SK-N-SH (cell line): ENCODE results near the gene UBE2G2. TPM values are rescaled to one million over a fixed set of nuclear protein-coding genes. Genes with fewer than 3 reads are reported as not detected.

Source experiments
- CTCF ChIA-PET: fragments of 300-600, 350-600 bp; formaldehyde crosslinking; extraction: SDS; loops from one replicate; lab custom pipeline; 2021; lab: Yijun Ruan, JAX
- POLR2A ChIA-PET: fragments of 350-600 bp; sonication (Branson Sonifier 250); formaldehyde crosslinking; extraction: SDS; loops from one replicate; lab custom pipeline; 2020; ENCODE audit warnings: antibody characterized with exemption, inconsistent platforms; lab: Yijun Ruan, JAX
- DNase-seq: peaks from one replicate; pipeline ENCODE4 v3.0.0; 2012
- H2AFZ ChIP-seq: fragments of 200-600 bp; sonication (generic); 2 replicates; pipeline ENCODE4 v1.8.1; 2016; ENCODE audit warnings: antibody characterized with exemption, mild to moderate bottlenecking, low read depth
- H3F3A ChIP-seq: fragments of 200-600 bp; sonication (generic); replicated peaks from 2 replicates; pipeline ENCODE3; 2016; ENCODE audit warnings: antibody characterized with exemption, mild to moderate bottlenecking; ENCODE audit not compliant: insufficient read depth
- H3K27ac ChIP-seq, 2 experiments: fragments of 200-500 bp in 1 of 2; fragments of 200-600 bp in 1 of 2; sonication (Bioruptor generic) in 1 of 2; sonication (generic), shearing (Covaris generic) in 1 of 2; 2 replicates each; pipeline versions ENCODE4 v1.5.1 to v1.6.1; 2014 to 2016; ENCODE audit warnings: low read depth in 2 of 2, inconsistent platforms in 1 of 2, low read length in 1 of 2, mild to moderate bottlenecking in 1 of 2, mixed read lengths in 1 of 2
- H3K27me3 ChIP-seq: fragments of 200-600 bp; sonication (generic), shearing (Covaris generic); 2 replicates; pipeline ENCODE4 v1.6.1; 2016; ENCODE audit warnings: mixed run types; ENCODE audit not compliant: insufficient read depth
- H3K36me3 ChIP-seq, 2 experiments: fragments of 200-500 bp in 1 of 2; fragments of 200-600 bp in 1 of 2; sonication (Bioruptor generic) in 1 of 2; sonication (generic) in 1 of 2; replicated peaks in 1 of 2; 2 replicates each; pipeline versions ENCODE3 to v1.5.1; 2014 to 2016; ENCODE audit warnings: low read length in 1 of 2, mild to moderate bottlenecking in 1 of 2; ENCODE audit not compliant: insufficient read depth in 2 of 2, control insufficient read depth in 1 of 2
- H3K4me1 ChIP-seq, 2 experiments: fragments of 200-500 bp in 1 of 2; fragments of 200-600 bp in 1 of 2; sonication (Bioruptor generic) in 1 of 2; sonication (generic), shearing (Covaris generic) in 1 of 2; 2 replicates each; pipeline versions ENCODE4 v1.5.1 to v1.6.1; 2014 to 2016; ENCODE audit warnings: low read depth in 1 of 2, low read length in 1 of 2, mixed run types in 1 of 2; ENCODE audit not compliant: insufficient read depth in 2 of 2, control insufficient read depth in 1 of 2
- H3K4me2 ChIP-seq: fragments of 200-600 bp; sonication (generic), shearing (Covaris generic); 2 replicates; pipeline ENCODE4 v1.6.1; 2017; ENCODE audit warnings: mixed run types
- H3K4me3 ChIP-seq, 2 experiments: fragments of 200-500 bp in 1 of 2; fragments of 200-600 bp in 1 of 2; sonication (Bioruptor generic) in 1 of 2; sonication (generic), shearing (Covaris generic) in 1 of 2; 2 replicates each; pipeline versions ENCODE4 v1.5.1 to v1.8.1; 2014 to 2016; ENCODE audit warnings: low read depth in 2 of 2, inconsistent platforms in 1 of 2, low read length in 1 of 2, mild to moderate bottlenecking in 1 of 2, mixed read lengths in 1 of 2, moderate library complexity in 1 of 2
- H3K79me2 ChIP-seq: fragments of 200-600 bp; sonication (generic); 2 replicates; pipeline ENCODE4 v1.8.1; 2017; ENCODE audit warnings: mild to moderate bottlenecking; ENCODE audit not compliant: insufficient read depth
- H3K9ac ChIP-seq: fragments of 200-600 bp; sonication (generic); 2 replicates; pipeline ENCODE4 v1.6.1; 2017; ENCODE audit warnings: mixed run types
- H3K9me2 ChIP-seq: fragments of 200-600 bp; sonication (generic); 2 replicates; pipeline ENCODE4 v1.6.1; 2017; ENCODE audit warnings: mixed run types
- H3K9me3 ChIP-seq: fragments of 200-600 bp; sonication (generic); 2 replicates; pipeline ENCODE4 v1.6.1; 2017; ENCODE audit warnings: mixed run types, mild to moderate bottlenecking, moderate library complexity
- H4K20me1 ChIP-seq: fragments of 200-600 bp; sonication (generic); 2 replicates; pipeline ENCODE4 v1.6.1; 2017; ENCODE audit warnings: mild to moderate bottlenecking, mixed run types; ENCODE audit not compliant: insufficient read depth
- CTCF ChIP-seq: fragments of 200-600 bp; sonication (generic); IDR thresholded peaks from 2 replicates; pipeline ENCODE4 v1.6.1; 2017; ENCODE audit warnings: antibody characterized with exemption, mild to moderate bottlenecking, moderate library complexity
- ELF1 ChIP-seq: IDR thresholded peaks from 2 replicates; pipeline ENCODE4 v1.4.0; 2012
- EZH2phosphoT487 ChIP-seq: fragments of 200-600 bp; sonication (generic); IDR thresholded peaks from 2 replicates; pipeline ENCODE4 v1.6.1; 2017; ENCODE audit warnings: low read depth, mixed run types, mild to moderate bottlenecking, antibody characterized with exemption, moderate library complexity, borderline replicate concordance
- FOXM1 ChIP-seq: IDR thresholded peaks from 2 replicates; pipeline ENCODE4 v1.4.0; 2012; ENCODE audit warnings: low read depth, mild to moderate bottlenecking
- GATA2 ChIP-seq: sonication (generic); formaldehyde crosslinking; IDR thresholded peaks from 2 replicates; pipeline ENCODE4 v1.5.0; 2020; ENCODE audit warnings: mild to moderate bottlenecking, missing genetic modification reagents
- JUND ChIP-seq: IDR thresholded peaks from 2 replicates; pipeline ENCODE4 v1.4.0; 2012
- MXI1 ChIP-seq: IDR thresholded peaks from 2 replicates; pipeline ENCODE4 v1.6.1; 2012; ENCODE audit warnings: mild to moderate bottlenecking, low read depth, low read length, improper control_type of control experiment
- NRF1 ChIP-seq: IDR thresholded peaks from 2 replicates; pipeline ENCODE4 v1.6.1; 2012; ENCODE audit warnings: low read depth, mild to moderate bottlenecking, low read length
- PBX3 ChIP-seq: IDR thresholded peaks from 2 replicates; pipeline ENCODE4; 2012
- POLR2AphosphoS5 ChIP-seq: IDR thresholded peaks from 2 replicates; pipeline ENCODE4 v1.6.1; 2012; ENCODE audit warnings: low read depth, low read length
- RAD21 ChIP-seq: IDR thresholded peaks from 2 replicates; pipeline ENCODE4 v1.6.1; 2012; ENCODE audit warnings: mild to moderate bottlenecking, low read length
- RCOR1 ChIP-seq: fragments of 150-350 bp; IDR thresholded peaks from 2 replicates; pipeline ENCODE4 v1.6.1; 2017; ENCODE audit warnings: antibody characterized with exemption, low read length
- RFX5 ChIP-seq: IDR thresholded peaks from 2 replicates; pipeline ENCODE4 v1.6.1; 2012; ENCODE audit warnings: mild to moderate bottlenecking, improper control_type of control experiment, low read length
- TEAD4 ChIP-seq: IDR thresholded peaks from 2 replicates; pipeline ENCODE4 v1.4.0; 2012; ENCODE audit warnings: mild to moderate bottlenecking, borderline replicate concordance; ENCODE audit not compliant: insufficient read depth
- USF1 ChIP-seq: IDR thresholded peaks from 2 replicates; pipeline ENCODE4 v1.4.0; 2012; ENCODE audit warnings: low read depth, borderline replicate concordance
- YY1 ChIP-seq: IDR thresholded peaks from 2 replicates; pipeline ENCODE4 v1.4.0; 2012; ENCODE audit warnings: low read depth, mild to moderate bottlenecking
- WGBS: methylation state at CpG from one replicate; pipeline ENCODE4 v1.1.6; 2017; ENCODE audit warnings: low lambda C conversion rate; 5-methylcytosine and 5-hydroxymethylcytosine counted together
- polyA plus RNA-seq, 3 experiments: library from polyadenylated mRNA; depleted of rRNA; stranded (reverse); fragments of >200 nt; gene quantifications; 2 replicates each; pipeline ENCODE4 v1.2.3, GENCODE V29; 2012

The UBE2G2 gene
- polyA plus RNA-seq, 1 of the 3 experiments (the other 2 are of a cell fraction): 129 TPM

- no peaks in the 10 kb centered on the region; the same call in 1 of the 2 replicates for H3K27me3 ChIP-seq
- no peaks in the 10 kb centered on the region for H3K79me2 ChIP-seq
- H3K9ac ChIP-seq: no peak overlapping the region
- ChIA-PET POLR2A (no interaction called here), CTCF (no interaction called here)
- whole genome bisulfite sequencing: 56% methylated on average over 6 of the region's 16 CpGs
- H3K9me2 ChIP-seq: no peaks in the 10 kb centered on the region
- H2AFZ ChIP-seq: no peak overlapping the region
- no peak for DNase-seq
- H3K4me3 ChIP-seq: no peak overlapping the region
- no peaks in the 10 kb centered on the region; a peak in 2 of 4 replicates for H3K4me1 ChIP-seq
- H3K4me2 ChIP-seq: no peak overlapping the region
- no peak overlapping the region for H3K27ac ChIP-seq
- H3F3A ChIP-seq: no peaks in the 10 kb centered on the region
- H3K9me3 ChIP-seq: no peaks in the 10 kb centered on the region
- no peaks in the 10 kb centered on the region for H4K20me1 ChIP-seq
- H3K36me3 ChIP-seq: no peaks in the 10 kb centered on the region
- TF ChIP-seq FOXM1 (no peak), ELF1 (no peak), NRF1 (no peak), TEAD4 (no peak), MXI1 (no peak), RAD21 (no peak), RFX5 (no peak), CTCF (no peak), RCOR1 (no peak), JUND (no peak), POLR2AphosphoS5 (no peak), GATA2 (CRISPR knock-in tag) (no peak), PBX3 (no peak), USF1 (no peak)
Measured at GRCh38 chr21:44748621-44749020, 53.0 kb downstream of the UBE2G2 start.

- Histone ChIP-seq H3K36me3 (no peaks in the 10 kb centered on the region), H3K9me2 (no peaks in the 10 kb centered on the region), H3K27ac (no peak overlapping the region), H3K9me3 (peaks cover 7% of the 10 kb centered on the region; the same call in 1 of the 2 replicates), H3K4me3 (no peak overlapping the region), H3K4me1 (no peaks in the 10 kb centered on the region), H3K79me2 (no peaks in the 10 kb centered on the region), H3K27me3 (no peaks in the 10 kb centered on the region; the same call in none of the 2 replicates), H4K20me1 (no peaks in the 10 kb centered on the region), H3K9ac (no peak overlapping the region), H3F3A (no peaks in the 10 kb centered on the region), H2AFZ (no peak overlapping the region), H3K4me2 (no peak overlapping the region)
- ChIA-PET POLR2A (no interaction called here), CTCF (interaction anchor here (0.7 to 1.4 kb wide), 9 partner anchors 9 to 237 kb away, joined by 3 to 6 read pairs (median 3); no protein-coding TSS in a partner anchor)
- 28% methylated on average over 1 of the region's 1 CpG for WGBS
- TF ChIP-seq RAD21 (peak; percentile 48; the same call in 1 of the 2 replicates), CTCF (peak; percentile 37; the same call in 1 of the 2 replicates), YY1 (no peak), JUND (no peak), EZH2phosphoT487 (no peak)
- no peak for DNase-seq
Measured at GRCh38 chr21:44742418-44743153, 59.0 kb downstream of the UBE2G2 start.
